ENCODE results near the gene DUSP9.

GRCh38 chrX:153625271-153626024, 21.6 kb upstream of the DUSP9 start:
- TF ChIP-seq CTCF (tag by site-specific recombination; IDR thresholded peaks at IDR 0.05): no peak
- no peak for TF ChIP-seq ZNF701 (tag by site-specific recombination; IDR thresholded peaks at IDR 0.05)
- no peak for TF ChIP-seq KLF7 (tag by site-specific recombination; IDR thresholded peaks at IDR 0.05; ENCODE audit: borderline replicate concordance)
- no peak for TF ChIP-seq KLF16 (tag by site-specific recombination; IDR thresholded peaks at IDR 0.05)
- no peak for TF ChIP-seq ZFHX2 (tag by site-specific recombination; conservative IDR thresholded peaks at IDR 0.05)
- no peak for TF ChIP-seq ZNF785 (tag by site-specific recombination; IDR thresholded peaks at IDR 0.05)

All from HEK293 (cell line).